OCI-M2 (cell line): ENCODE data around the gene SIRPA.

Experiments used
- DNase-seq: peaks from one replicate; lab custom pipeline; 2025; ENCODE audit not compliant: unreplicated experiment; lab: John Stamatoyannopoulos, UW

Gene SIRPA

GRCh38 chr20:1894951-1895673 lies at the start of gene SIRPA:
Gene SIRPA (plus strand): TSS chr20:1895407. CDS start chr20:1895448, 41 bp downstream.
- DNase-seq = no peak

GRCh38 chr20:1845701-1846100 lies 49.5 kb upstream of the SIRPA start:
- no peak for DNase-seq

- DNase-seq = no peak
Observed at GRCh38 chr20:1846341-1846740, 48.9 kb upstream of the SIRPA start.

GRCh38 chr20:1846876-1847275 lies 48.3 kb upstream of the SIRPA start:
- no peak for DNase-seq

- DNase-seq = no peak
Observed at GRCh38 chr20:1847780-1848179, 47.4 kb upstream of the SIRPA start.

- no peak for DNase-seq
Observed at GRCh38 chr20:1848373-1848772, 46.8 kb upstream of the SIRPA start.

GRCh38 chr20:1851396-1851795 lies 43.8 kb upstream of the SIRPA start:
- no peak for DNase-seq

GRCh38 chr20:1853473-1853872 lies 41.7 kb upstream of the SIRPA start:
- DNase-seq = no peak

GRCh38 chr20:1854246-1854645 lies 41.0 kb upstream of the SIRPA start:
- no peak for DNase-seq

- DNase-seq = no peak
Observed at GRCh38 chr20:1855109-1855508, 40.1 kb upstream of the SIRPA start.

- DNase-seq = no peak
Observed at GRCh38 chr20:1855690-1856089, 39.5 kb upstream of the SIRPA start.

GRCh38 chr20:1856424-1856823 lies 38.8 kb upstream of the SIRPA start:
- no peak for DNase-seq

GRCh38 chr20:1857466-1857865 lies 37.7 kb upstream of the SIRPA start:
- DNase-seq = no peak

GRCh38 chr20:1858871-1859270 lies 36.3 kb upstream of the SIRPA start:
- DNase-seq = no peak

GRCh38 chr20:1860446-1860845 lies 34.8 kb upstream of the SIRPA start:
- no peak for DNase-seq

- DNase-seq = no peak
Observed at GRCh38 chr20:1861347-1861976, 33.7 kb upstream of the SIRPA start.

GRCh38 chr20:1861996-1862662 lies 33.1 kb upstream of the SIRPA start:
- DNase-seq = no peak

- no peak for DNase-seq
Observed at GRCh38 chr20:1862663-1863053, 32.5 kb upstream of the SIRPA start.

- DNase-seq = no peak
Observed at GRCh38 chr20:1863296-1863695, 31.9 kb upstream of the SIRPA start.

- no peak for DNase-seq
Observed at GRCh38 chr20:1866834-1867233, 28.4 kb upstream of the SIRPA start.

GRCh38 chr20:1867495-1868260 lies 27.5 kb upstream of the SIRPA start:
- no peak for DNase-seq

GRCh38 chr20:1868856-1869255 lies 26.4 kb upstream of the SIRPA start:
- no peak for DNase-seq
